ENCODE results near the gene FCER1G.

- no peak for TF ChIP-seq CTCF (conservative IDR thresholded peaks at IDR 0.05)
- no peak for TF ChIP-seq EZH2 (IDR thresholded peaks at IDR 0.05; ENCODE audit: low read depth)
Measured at GRCh38 chr1:161230762-161231161, 15.7 kb downstream of the FCER1G start.

Measured in PC-9 (cell line).